HG03469 (cell line): ENCODE results near the gene APOBEC3B.
"Not testable (repeated sequence)": the region's sequence is repeated elsewhere in the genome, so short reads cannot be mapped to it uniquely, and the experiment has no call there.

Experiments
- ATAC-seq: cut with Tn5 transposase; IDR thresholded peaks from one replicate; pipeline ENCODE4 v1.9.1; 2021; ENCODE audit warnings: mild to moderate bottlenecking, moderate library complexity, moderate number of reproducible peaks; ENCODE audit not compliant: unreplicated experiment

Gene APOBEC3B

GRCh38 chr22:38981992-38982927 is at the start of gene APOBEC3B:
Gene APOBEC3B, plus strand, starts transcription at chr22:38982347. Its CDS starts 107 bp downstream, at chr22:38982454.
- peak; percentile 32 for ATAC-seq

DNA sequence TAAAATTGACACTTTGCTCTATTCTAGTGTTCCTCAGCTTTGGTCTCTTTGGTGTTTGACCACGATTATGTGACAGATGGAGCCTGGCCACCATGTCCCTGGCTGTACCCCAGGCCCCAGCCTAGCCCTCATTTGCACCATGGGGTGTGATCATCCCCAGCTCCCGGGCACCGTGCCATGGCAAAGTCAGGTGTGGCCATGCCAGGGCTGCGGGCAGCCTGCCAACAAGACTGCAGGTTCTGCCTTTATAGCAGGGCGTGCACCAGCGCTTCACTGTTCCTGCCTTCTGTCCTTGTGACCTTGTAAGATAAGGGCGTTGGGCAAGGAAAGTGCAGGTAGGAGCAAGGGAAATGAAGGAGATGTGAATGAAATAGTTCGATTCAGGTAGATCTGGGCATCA is 47.1 kb upstream of the APOBEC3B start:
- ATAC-seq = no peak

GRCh38 chr22:38935616-38936015 is 46.5 kb upstream of the APOBEC3B start:
- ATAC-seq = no peak

DNA sequence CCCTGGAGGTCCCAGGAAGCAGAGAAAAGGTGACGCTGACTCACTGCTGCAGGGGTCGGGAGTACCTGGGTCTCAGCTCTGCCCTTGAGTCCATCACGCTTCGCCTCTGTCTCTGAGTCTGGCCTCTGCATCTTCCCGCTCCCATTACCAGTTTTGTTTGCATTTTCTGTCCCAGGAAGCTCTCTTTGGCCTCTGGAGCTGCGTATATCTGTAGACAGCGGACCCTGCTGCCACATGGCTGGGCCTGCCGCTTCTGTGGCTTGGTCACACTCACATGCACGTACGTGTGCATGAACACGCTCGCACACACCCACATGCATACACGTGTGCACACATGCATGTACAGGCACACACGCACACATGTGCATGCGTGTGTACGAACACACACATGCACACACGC is 45.6 kb upstream of the APOBEC3B start:
- no peak for ATAC-seq

GRCh38 chr22:38937036-38937435 is 45.1 kb upstream of the APOBEC3B start:
- ATAC-seq = no peak

DNA sequence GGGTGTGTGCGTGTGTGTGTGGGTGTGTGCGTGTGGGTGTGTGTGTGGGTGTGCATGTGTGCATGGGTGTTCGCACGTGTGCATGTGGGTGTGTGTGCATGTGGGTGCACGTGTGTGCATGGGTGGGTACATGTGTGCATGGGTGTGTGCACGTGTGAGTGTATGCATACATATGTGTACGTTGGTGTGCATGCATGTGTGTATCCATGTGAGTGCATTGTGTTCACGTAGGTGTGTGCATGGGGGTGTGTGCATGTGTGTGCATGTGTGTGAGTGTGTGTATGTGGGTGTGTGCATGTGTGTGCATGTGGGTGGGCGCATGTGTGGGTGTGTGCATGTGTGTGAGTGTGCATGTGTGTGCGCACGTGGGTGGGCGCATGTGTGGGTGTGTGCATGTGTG is 44.6 kb upstream of the APOBEC3B start:
- ATAC-seq = no peak

- no peak for ATAC-seq
Measured at GRCh38 chr22:38938221-38938620, 43.9 kb upstream of the APOBEC3B start.

GRCh38 chr22:38938925-38939324 is 43.2 kb upstream of the APOBEC3B start:
- no peak for ATAC-seq

DNA sequence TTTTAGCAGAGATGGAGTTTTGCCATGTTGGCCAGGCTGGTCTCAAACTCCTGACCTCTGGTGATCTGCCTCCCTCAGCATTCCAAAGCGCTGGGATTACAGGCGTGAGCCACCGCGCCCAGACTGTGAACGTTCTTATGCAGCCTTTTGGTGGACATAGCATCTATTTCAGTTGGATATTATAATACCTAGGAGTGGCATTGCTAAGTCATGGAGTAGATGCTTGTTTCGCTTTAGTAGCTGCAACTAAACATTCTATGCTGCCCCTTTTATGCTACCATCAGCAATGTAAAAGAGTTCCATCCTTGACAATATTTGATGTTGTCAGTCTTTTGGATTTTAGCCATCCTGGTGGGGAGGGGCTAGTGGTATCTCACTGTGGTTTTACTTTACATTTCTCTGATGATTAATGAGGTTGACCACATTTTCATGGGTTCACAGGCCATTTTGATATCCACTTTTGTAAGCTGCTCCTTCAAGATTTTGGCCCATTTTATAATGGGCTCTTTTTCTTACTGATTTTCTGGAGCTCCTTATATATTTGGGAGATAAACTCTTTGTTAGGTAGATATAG is 41.2 kb upstream of the APOBEC3B start:
- no peak for ATAC-seq

DNA sequence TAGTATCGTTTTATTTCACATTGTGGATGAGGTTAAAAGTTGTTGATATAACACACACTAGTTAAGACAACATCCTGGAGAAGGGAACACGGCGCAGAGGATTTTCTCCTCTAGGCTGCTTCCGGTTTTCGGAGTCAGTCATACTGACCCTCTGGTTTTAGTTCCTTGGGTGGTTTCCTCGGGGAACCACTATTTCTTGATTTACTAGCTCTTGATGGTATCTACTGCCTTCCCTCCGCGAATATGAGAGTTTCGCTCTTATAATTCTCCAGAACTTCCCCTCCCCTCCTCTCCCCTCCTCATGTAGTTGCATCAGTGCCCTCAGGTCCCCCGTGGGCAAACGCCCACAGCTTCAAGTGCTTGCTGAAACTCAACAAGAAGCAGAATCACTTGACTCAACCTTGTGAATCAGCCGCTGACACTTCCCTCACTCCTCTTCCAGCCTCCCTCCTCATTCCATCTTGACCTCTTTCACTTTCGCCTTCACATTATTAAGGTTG is 40.6 kb upstream of the APOBEC3B start:
- ATAC-seq = peak; percentile 48

DNA sequence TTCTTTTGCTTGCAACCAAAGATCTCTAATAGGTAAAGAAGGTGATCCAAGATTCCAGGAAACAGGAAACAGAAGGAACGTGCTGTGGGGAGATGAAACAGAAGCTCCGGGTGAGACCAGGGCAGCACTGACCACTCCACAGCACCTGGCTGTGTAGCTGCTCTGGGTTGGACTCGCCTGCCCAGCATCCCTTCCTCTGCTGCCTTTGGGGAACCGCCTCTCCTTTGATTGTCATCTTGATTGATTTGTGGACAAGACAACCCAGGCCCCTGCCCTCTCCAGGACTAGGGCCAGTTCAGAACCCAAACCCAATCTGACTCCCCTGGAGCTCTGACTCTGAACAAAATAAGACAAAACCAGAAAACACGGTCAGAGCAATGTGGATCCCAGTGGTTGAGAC is 39.4 kb upstream of the APOBEC3B start:
- ATAC-seq = no peak

GRCh38 chr22:38943201-38943600 is 38.9 kb upstream of the APOBEC3B start:
- ATAC-seq = no peak

- no peak for ATAC-seq
Measured at GRCh38 chr22:38943882-38944281, 38.3 kb upstream of the APOBEC3B start.

DNA sequence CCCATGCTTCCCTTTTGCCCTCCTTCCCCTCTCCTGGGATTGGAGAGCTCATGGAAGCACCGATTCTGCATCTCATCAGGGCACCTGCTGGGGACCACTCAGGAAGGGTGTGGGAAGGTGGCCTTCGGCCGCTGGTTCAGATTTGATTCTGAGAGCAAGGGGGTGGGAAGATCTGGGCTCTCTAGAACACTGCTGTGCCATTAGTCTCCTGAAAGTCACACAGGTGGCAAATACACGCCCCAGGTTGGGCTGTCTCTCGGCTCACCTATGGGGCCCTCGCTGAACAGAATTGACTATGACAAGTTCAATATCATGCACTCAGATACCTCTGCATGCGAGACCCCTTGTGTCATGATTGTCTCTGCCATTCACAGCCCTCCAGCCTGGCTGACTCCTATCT is 37.5 kb upstream of the APOBEC3B start:
- ATAC-seq = no peak

DNA sequence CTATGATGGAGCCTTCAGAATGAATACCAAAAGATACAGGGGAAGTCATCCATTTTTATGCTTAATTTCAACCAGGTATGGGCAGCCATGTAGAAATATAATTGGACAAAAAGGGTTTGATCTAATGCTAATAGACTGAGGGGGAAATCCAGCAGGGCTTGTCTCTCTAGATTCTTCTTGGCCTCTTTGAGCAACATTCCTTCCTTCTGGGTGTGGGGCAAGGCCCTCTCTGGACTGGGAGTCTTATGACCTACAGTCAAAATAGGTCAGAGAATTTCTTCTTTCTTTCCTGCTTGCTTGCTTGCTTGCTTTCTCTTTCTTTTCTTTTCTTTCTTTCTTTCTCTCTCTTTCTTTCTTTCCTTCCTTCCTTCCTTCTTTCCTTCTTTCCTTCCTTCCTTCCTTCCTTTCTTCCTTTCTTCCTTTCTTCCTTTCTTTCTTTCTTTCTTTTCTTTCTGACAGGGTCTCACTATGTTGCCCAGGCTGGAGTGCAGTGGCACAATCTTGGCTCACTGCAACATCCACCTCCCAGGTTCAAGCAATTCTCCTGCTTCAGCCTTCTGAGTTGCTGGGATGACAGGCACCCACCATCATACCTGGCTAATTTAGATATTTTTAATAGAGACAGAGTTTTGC is 36.3 kb upstream of the APOBEC3B start:
- not testable (repeated sequence) for ATAC-seq

GRCh38 chr22:38946771-38947170 is 35.4 kb upstream of the APOBEC3B start:
- ATAC-seq = no peak

DNA sequence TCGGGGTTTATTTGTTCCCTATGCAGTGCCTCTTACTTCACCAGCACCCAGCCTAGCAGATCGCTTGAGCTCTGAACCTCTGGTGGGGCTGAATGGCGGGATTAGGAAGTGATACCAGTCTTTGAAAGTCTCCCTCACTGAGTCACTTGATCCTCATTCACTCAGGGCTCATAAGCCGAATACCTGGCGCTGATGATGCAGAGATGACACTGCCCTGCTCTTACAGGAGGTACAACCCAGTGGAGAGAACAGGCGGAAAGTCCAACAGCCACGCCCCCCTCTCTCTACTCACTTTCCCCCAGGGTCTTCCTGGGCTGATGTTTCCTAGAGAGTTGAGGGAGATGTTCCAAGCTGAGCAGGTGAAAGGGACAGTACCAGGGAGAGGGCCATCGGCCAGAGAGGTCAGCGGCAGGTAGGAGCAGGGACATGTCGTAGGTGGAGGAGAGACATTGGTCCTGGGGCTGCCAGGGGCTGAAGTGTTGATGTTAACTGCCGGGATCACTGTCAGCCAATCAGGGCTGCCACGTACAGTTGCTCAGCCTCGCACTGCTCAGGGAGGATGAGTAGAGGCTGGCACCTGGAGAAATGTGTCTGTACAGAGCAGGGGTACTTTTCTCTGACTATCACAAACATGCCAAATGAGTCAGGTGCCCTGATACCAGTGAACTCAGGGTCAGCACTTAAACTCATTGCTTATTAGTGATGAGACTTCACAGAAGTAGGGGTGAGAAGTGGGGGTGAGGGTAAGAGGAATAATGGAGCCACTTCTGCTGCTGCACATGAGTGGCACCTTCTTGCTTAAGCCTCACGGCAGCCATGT is 34.6 kb upstream of the APOBEC3B start:
- no peak for ATAC-seq

- ATAC-seq = no peak
Measured at GRCh38 chr22:38948181-38948940, 33.8 kb upstream of the APOBEC3B start.

- ATAC-seq = no peak
Measured at GRCh38 chr22:38949889-38950405, 32.2 kb upstream of the APOBEC3B start.
